Testis (tissue), 2 donors: Measurements from ENCODE around the gene TMEM203.

Experiments
- CTCF ChIP-seq, 3 experiments: fragments of 450-650 bp in 2 of 3; fragments of 200-600 bp in 1 of 3; sonication (generic) in 1 of 3; IDR thresholded peaks; one replicate each; pipeline ENCODE4 v1.5.1; 2016 to 2019; ENCODE audit warnings: antibody characterized with exemption in 3 of 3, mild to moderate bottlenecking in 2 of 3, moderate library complexity in 1 of 3
- POLR2A ChIP-seq: fragments of 450-650 bp; IDR thresholded peaks from one replicate; pipeline ENCODE4 v1.6.1; 2017; ENCODE audit warnings: antibody characterized with exemption, mild to moderate bottlenecking, moderate library complexity

- TF ChIP-seq POLR2A: no peak
- no peak for TF ChIP-seq CTCF (IDR thresholded peaks at IDR 0.05)
These were observed 14.2 kb downstream of the TMEM203 start for GRCh38 chr9:137191245-137191644.
